HG03378 (cell line): Measurements from ENCODE around the gene YY2.
"Not testable (repeated sequence)": the region's sequence is repeated elsewhere in the genome, so short reads cannot be mapped to it uniquely, and the experiment has no call there.

Experiments
- ATAC-seq: cut with Tn5 transposase; IDR thresholded peaks from one replicate; pipeline ENCODE4 v1.9.1; 2021; ENCODE audit warnings: mild to moderate bottlenecking, moderate library complexity; ENCODE audit not compliant: unreplicated experiment

Gene YY2

GRCh38 chrX:21873063-21873775, 17.4 kb downstream of the YY2 start:
- no peak for ATAC-seq

GRCh38 chrX:21874182-21874581, 18.4 kb downstream of the YY2 start:
- ATAC-seq: not testable (repeated sequence)

GRCh38 chrX:21875013-21875412, 19.2 kb downstream of the YY2 start:
- ATAC-seq: no peak

GRCh38 chrX:21881881-21882574, 26.2 kb downstream of the YY2 start:
- no peak for ATAC-seq

- no peak for ATAC-seq
Measured at GRCh38 chrX:21883258-21883657, 27.5 kb downstream of the YY2 start.

GRCh38 chrX:21885568-21885967, 29.8 kb downstream of the YY2 start:
- no peak for ATAC-seq

GRCh38 chrX:21905313-21905712, 49.5 kb downstream of the YY2 start:
- no peak for ATAC-seq

GRCh38 chrX:21905953-21906352, 50.2 kb downstream of the YY2 start:
- ATAC-seq: no peak

GRCh38 chrX:21907260-21907659, 51.5 kb downstream of the YY2 start:
- ATAC-seq: no peak
